BLaER1 treated with 17β-estradiol and CSF1 and Interleukin-3, amounts not matched to agents 10 nM and 100 nM (cell line): ENCODE results near the gene ZNF569.
A peak's percentile ranks its signal among the peaks of the same experiment; 100 is the strongest.

Experiments
- H3K27ac ChIP-seq, 11 experiments: shearing (Covaris generic); formaldehyde crosslinking; 2 replicates each; pipeline ENCODE4 v1.8.1; 2022
- H3K27me3 ChIP-seq, 11 experiments: shearing (Covaris generic); formaldehyde crosslinking; 2 replicates each; pipeline ENCODE4 v1.8.1; 2022
- H3K36me3 ChIP-seq, 11 experiments: shearing (Covaris generic); formaldehyde crosslinking; 2 replicates each; pipeline ENCODE4 v1.8.1; 2022
- H3K4me1 ChIP-seq, 10 experiments: shearing (Covaris generic); formaldehyde crosslinking; 2 replicates each; pipeline ENCODE4 v1.8.1; 2022
- H3K4me2 ChIP-seq, 11 experiments: shearing (Covaris generic); formaldehyde crosslinking; 2 replicates each; pipeline ENCODE4 v1.8.1; 2022
- H3K4me3 ChIP-seq, 10 experiments: shearing (Covaris generic); formaldehyde crosslinking; 2 replicates each; pipeline ENCODE4 v1.8.1; 2022
- H3K9ac ChIP-seq, 11 experiments: shearing (Covaris generic); formaldehyde crosslinking; 2 replicates each; pipeline ENCODE4 v1.8.1; 2022
- H3K9me3 ChIP-seq, 11 experiments: shearing (Covaris generic); formaldehyde crosslinking; replicated peaks in 1 of 11; 2 replicates each; pipeline ENCODE4 v1.8.1; 2022
- H4K20me1 ChIP-seq, 11 experiments: shearing (Covaris generic); formaldehyde crosslinking; 2 replicates each; pipeline ENCODE4 v1.8.1; 2022
- Cebpa-rat ChIP-seq, 11 experiments: shearing (Covaris generic); IDR thresholded peaks; 2 replicates each; pipeline ENCODE4 v1.8.1; 2022

Gene ZNF569

DNA sequence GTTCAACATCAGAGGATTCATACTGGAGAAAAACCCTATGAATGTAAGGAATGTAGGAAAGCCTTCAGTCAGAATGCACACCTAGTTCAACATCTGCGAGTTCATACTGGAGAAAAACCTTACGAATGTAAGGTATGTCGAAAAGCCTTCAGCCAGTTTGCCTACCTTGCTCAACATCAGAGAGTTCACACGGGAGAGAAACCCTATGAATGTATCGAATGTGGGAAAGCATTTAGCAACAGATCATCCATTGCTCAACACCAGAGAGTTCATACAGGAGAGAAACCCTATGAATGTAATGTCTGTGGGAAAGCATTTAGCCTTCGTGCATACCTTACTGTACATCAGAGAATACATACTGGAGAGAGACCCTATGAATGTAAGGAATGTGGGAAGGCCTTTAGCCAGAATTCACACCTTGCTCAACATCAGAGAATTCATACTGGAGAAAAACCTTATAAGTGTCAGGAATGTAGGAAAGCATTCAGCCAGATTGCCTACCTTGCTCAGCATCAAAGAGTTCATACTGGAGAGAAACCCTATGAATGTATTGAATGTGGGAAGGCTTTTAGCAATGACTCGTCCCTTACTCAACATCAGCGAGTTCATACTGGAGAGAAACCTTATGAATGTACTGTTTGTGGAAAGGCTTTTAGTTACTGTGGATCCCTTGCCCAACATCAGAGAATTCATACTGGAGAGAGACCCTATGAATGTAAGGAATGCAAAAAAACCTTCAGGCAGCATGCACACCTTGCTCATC is 17.3 kb upstream of the ZNF569 start:
- Histone ChIP-seq H3K36me3 (peaks cover 78 to 94% (median 85%) of the 10 kb centered on the region in 11 experiments), H3K9me3 (peaks cover 100% of the 10 kb centered on the region in 11 experiments)
- TF ChIP-seq Cebpa-rat (IDR thresholded peaks at IDR 0.05): no peak

DNA sequence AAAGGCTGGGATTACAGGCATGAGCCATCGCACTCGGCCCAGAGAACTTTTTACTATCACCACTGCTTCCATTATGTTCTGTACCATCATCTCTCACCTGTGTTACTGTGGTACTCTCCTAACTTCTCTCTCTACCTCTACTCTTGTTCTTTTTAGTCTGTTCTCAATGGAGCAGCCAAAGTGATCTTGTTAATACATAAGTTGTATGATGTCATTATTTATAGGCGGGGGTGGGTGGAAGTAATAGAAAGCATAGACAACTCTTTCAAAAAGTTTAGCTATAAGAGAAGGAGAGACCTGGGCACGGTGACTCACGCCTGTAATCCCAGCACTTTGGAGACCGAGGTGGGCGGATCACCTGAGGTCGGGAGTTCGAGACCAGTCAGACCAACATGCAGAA is 4.9 kb upstream of the ZNF569 start:
- H4K20me1 ChIP-seq: no peaks in the 10 kb centered on the region
- peaks cover 61 to 69% (median 66%) of the 10 kb centered on the region in 11 experiments for H3K36me3 ChIP-seq

More for the DNA sequence above, 17.3 kb upstream of the ZNF569 start:
- Histone ChIP-seq H3K4me3 (peak overlapping the region; percentile 8 to 41 (median 33); a peak in 15 of 20 replicates), H3K27ac (no peak overlapping the region), H3K27me3 (no peaks in the 10 kb centered on the region; a peak in 1 of 22 replicates), H4K20me1 (no peaks in the 10 kb centered on the region), H3K4me2 (no peak overlapping the region), H3K9ac (no peak overlapping the region), H3K4me1 (no peaks in the 10 kb centered on the region)

DNA sequence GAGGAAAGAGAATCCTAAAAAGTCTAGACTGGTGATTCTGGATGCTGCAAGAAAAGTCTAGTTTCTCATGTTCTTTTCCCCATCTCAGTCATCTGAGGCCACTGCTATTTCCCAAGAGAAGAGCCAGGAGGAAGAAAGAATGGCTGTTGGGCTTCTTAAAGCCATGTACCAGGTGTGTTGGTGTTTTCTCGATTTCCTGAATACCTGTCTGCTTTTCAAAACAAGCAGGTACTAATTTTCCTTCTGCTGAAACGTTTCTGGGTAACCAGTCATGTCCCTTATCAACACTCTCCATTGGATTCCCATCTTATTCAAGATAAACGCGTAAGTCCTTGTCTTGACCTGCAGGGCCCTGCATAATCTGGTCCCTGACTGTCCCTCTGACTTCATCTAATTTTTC is 3.0 kb upstream of the ZNF569 start:
- Histone ChIP-seq H3K4me2 (peak overlapping the region; percentile 81 to 93 (median 90)), H3K9ac (peak overlapping the region in 10 of 11 experiments; percentile 75 to 88 (median 82); a peak in 19 of 22 replicates), H3K36me3 (peaks cover 42 to 52% (median 48%) of the 10 kb centered on the region in 11 experiments), H3K27ac (peak overlapping the region in 1 of 11 experiments; percentile 78; a peak in 5 of 22 replicates), H3K27me3 (no peaks in the 10 kb centered on the region), H3K9me3 (peaks cover 46 to 74% (median 55%) of the 10 kb centered on the region in 11 experiments), H3K4me3 (peak overlapping the region; percentile 74 to 90 (median 80)), H4K20me1 (no peaks in the 10 kb centered on the region), H3K4me1 (peaks cover 23 to 34% (median 32%) of the 10 kb centered on the region in 10 experiments)
- TF ChIP-seq Cebpa-rat (IDR thresholded peaks at IDR 0.05): no peak

More for the DNA sequence above, 4.9 kb upstream of the ZNF569 start:
- Histone ChIP-seq H3K4me2 (no peak overlapping the region), H3K27me3 (no peaks in the 10 kb centered on the region), H3K4me1 (peaks cover 15 to 25% (median 22%) of the 10 kb centered on the region in 10 experiments), H3K4me3 (peak overlapping the region in 6 of 10 experiments; percentile 13 to 44 (median 29); a peak in 4 of 20 replicates), H3K27ac (no peak overlapping the region), H3K9me3 (peaks cover 62 to 83% (median 70%) of the 10 kb centered on the region in 11 experiments), H3K9ac (no peak overlapping the region)
- no peak for TF ChIP-seq Cebpa-rat (IDR thresholded peaks at IDR 0.05)

DNA sequence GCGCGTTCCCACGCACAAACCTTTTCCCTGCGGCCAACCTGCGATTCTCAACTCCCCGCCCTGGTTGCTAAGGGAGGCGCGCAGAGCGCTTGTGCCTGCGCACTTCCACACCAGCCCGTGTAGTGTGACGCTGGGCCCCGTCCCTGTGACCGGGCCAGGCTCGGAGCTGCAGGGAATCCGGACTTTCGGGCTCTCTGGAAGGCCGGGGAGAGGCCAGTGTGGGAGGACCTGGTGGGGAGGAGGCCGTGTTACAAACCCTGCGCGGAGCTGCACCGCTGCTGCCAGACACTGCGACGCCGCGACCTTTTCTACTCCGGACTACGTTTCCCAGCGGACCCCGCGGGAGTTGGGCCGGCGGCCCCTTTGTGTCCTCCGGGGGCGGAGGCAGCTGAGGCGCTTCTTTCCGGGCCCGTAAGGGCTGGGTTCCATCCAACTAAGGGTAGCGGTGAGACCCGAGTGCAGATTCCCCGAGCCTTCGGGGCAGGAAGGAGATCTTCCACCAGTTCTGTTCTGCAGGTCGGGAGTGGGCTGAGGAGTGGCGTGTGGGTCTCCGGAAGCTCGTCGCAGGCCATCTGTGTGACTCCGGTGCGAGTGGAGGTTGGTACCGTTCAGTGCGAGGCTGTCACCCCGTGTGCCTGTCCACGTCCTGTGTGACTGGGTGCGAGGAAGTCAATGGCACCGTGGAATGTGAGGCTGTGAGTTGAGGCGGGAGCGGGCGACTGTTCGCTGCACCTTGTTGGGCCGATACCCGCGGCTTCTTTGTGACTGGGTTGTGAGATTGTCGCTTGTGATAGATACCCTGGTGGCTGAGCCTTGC is 1.9 kb upstream of the ZNF569 start, which contains the start of gene ZNF570:
TSS of gene ZNF570 (plus strand) at position 396 of the 817 bp plus-strand sequence. CDS start 999 bp downstream, outside the sequence.
- H3K4me1 ChIP-seq: peaks cover 23 to 34% (median 32%) of the 10 kb centered on the region in 10 experiments
- no peak for TF ChIP-seq Cebpa-rat (IDR thresholded peaks at IDR 0.05)
- peaks cover 46 to 74% (median 55%) of the 10 kb centered on the region in 11 experiments for H3K9me3 ChIP-seq
- H3K4me3 ChIP-seq: peak within 1 kb of the TSS; percentile 74 to 90 (median 82)
- H3K27me3 ChIP-seq: no peaks in the 10 kb centered on the region
- H4K20me1 ChIP-seq: no peaks in the 10 kb centered on the region
- peaks cover 42 to 52% (median 48%) of the 10 kb centered on the region in 11 experiments for H3K36me3 ChIP-seq
- peak within 1 kb of the TSS; percentile 57 to 93 (median 79) for H3K27ac ChIP-seq
- H3K4me2 ChIP-seq: peak within 1 kb of the TSS; percentile 81 to 93 (median 90)
- H3K9ac ChIP-seq: peak within 1 kb of the TSS; percentile 75 to 92 (median 82)

DNA sequence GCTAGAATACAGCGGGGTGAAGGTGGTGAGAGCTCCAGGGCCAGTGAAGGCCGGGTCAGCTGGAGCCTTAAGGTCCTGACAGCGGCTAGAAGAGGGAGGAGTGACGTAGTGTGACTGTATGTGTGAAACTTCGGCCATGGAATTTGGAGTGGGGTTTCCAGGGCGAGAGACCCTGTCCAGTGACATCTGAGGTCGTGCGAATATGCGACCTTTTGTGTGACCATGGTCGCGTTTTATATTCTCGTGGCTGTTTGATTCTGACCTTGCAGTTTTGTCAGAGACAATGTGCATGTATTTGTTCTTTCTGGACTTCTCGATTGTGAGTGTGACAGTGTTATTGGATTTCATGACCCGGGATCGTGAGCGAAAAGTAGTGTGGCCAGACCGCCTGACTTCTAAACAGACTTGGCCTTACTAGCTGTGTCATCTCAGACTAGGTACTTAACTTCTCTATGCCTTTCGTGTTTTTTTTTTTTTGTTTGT is 405 bp upstream of the ZNF569 start:
- H3K9me3 ChIP-seq: peaks cover 46 to 74% (median 55%) of the 10 kb centered on the region in 11 experiments
- H3K27ac ChIP-seq: peak overlapping the region; percentile 61 to 93 (median 85); a peak in 21 of 22 replicates
- peak overlapping the region; percentile 70 to 90 (median 79) for H3K4me3 ChIP-seq
- H3K27me3 ChIP-seq: no peaks in the 10 kb centered on the region
- H4K20me1 ChIP-seq: no peaks in the 10 kb centered on the region
- peaks cover 23 to 34% (median 32%) of the 10 kb centered on the region in 10 experiments for H3K4me1 ChIP-seq
- H3K36me3 ChIP-seq: peaks cover 42 to 52% (median 48%) of the 10 kb centered on the region in 11 experiments
- peak overlapping the region; percentile 81 to 96 (median 89) for H3K9ac ChIP-seq
- H3K4me2 ChIP-seq: peak overlapping the region; percentile 81 to 93 (median 90)
- no peak for TF ChIP-seq Cebpa-rat (IDR thresholded peaks at IDR 0.05)

DNA sequence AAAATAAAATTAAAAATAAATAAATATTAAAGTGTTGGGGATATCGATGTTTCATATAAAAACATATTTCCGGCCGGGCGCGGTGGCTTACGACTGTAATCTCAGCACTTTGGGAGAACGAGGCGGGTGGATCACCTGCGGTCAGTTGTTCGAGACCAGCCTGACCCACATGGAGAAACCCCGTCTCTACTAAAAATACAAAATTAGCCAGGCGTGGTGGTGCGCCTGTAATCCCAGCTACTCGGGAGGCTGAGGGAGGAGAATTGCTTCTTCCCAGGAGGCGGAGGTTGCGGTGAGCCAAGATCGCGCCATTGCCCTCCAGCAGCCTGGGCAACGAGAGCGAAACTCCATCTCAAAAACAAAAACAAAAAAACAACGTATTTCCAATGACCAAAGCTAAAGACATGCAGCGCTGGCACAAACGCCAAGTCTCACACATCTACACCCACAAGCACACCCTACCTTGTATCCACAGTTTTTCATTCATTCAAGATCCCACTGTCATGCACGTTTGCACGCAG is 907 bp downstream of the ZNF569 start:
- no peaks in the 10 kb centered on the region for H4K20me1 ChIP-seq
- H3K9ac ChIP-seq: peak overlapping the region; percentile 81 to 96 (median 89)
- peaks cover 23 to 34% (median 32%) of the 10 kb centered on the region in 10 experiments for H3K4me1 ChIP-seq
- no peak for TF ChIP-seq Cebpa-rat (IDR thresholded peaks at IDR 0.05)
- peaks cover 42 to 52% (median 48%) of the 10 kb centered on the region in 11 experiments for H3K36me3 ChIP-seq
- peaks cover 46 to 74% (median 55%) of the 10 kb centered on the region in 11 experiments for H3K9me3 ChIP-seq
- peak overlapping the region; percentile 81 to 93 (median 90) for H3K4me2 ChIP-seq
- H3K27ac ChIP-seq: peak overlapping the region; percentile 61 to 93 (median 85); a peak in 20 of 22 replicates
- H3K4me3 ChIP-seq: peak overlapping the region; percentile 70 to 90 (median 79)
- no peaks in the 10 kb centered on the region for H3K27me3 ChIP-seq

DNA sequence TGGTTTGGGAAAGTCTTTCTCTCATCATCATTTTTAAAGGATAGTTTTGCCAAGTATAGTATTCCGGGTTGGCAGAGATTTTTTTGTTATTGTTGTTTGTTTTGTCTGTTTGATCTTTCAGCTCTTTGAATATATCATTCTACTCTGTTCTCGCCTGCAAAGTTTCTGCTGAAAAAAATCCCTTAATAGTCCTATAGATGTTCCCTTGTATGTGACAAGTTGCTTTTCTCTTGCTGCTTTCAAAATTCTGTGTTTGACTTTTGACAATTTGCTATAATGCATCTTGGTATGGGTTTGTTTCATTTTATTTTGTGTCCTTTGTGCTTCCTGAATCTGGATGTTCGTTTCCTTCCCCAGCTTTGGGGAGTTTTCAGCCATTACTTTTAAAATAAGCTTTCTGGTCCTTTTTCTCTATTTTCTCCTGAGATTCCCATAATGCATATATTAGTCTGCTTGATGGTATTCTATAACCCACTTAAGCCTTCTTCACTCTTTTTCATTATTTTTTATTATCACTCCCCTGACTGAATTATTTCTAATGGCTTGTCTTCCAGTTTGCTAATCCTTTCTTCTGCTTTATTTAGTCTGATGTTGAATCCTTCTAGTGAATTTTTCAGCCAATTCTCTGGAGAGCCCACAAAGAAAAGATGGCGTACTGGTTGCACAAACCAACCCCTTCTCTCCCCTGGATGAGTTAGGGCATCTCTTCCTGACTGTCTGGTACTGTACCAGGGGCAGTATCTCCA is 14.6 kb downstream of the ZNF569 start:
- Histone ChIP-seq H3K4me1 (no peaks in the 10 kb centered on the region), H3K4me3 (peak overlapping the region in 5 of 10 experiments; percentile 5 to 26 (median 17); a peak in 5 of 20 replicates), H3K27me3 (no peaks in the 10 kb centered on the region), H3K9me3 (peaks cover 99 to 100% (median 100%) of the 10 kb centered on the region in 11 experiments), H3K27ac (no peak overlapping the region), H4K20me1 (no peaks in the 10 kb centered on the region), H3K4me2 (no peak overlapping the region), H3K36me3 (peaks cover 60 to 97% (median 87%) of the 10 kb centered on the region in 11 experiments), H3K9ac (no peak overlapping the region)
- no peak for TF ChIP-seq Cebpa-rat (IDR thresholded peaks at IDR 0.05)
